ENCODE measurements around the gene TSHR. TPM values are rescaled to one million over a fixed set of nuclear protein-coding genes. Genes with fewer than 3 reads are reported as not detected.
A peak's percentile ranks its signal among the peaks of the same experiment; 100 is the strongest.

TSHR gene
- total RNA-seq, 6 donors from 2014 or later: 1.4 TPM; not detected in 5

DNA sequence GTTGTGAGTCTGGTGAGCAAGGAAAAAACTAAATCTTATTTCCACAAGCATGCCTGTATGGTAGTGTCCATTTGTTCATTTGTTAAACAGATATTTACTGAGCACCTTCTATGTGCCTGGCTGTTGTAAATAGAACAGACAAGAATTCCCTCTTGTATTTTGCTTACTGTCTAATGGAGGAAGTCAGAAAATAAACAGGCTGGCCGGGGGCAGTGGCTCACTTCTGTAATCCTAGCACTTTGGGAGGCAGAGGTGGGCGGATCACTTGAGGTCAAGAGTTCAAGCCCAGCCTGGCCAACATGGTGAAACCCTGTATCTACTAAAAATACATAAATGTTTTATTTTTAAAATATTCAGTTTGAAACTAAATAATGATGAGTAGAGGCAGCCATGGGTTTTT lies 186.0 kb downstream of the TSHR start:
- ATAC-seq (ENCODE audit: low FRiP score in 2 of 2) (no peak), DNase-seq (no peak)
- no peak for TF ChIP-seq EP300 (IDR thresholded peaks at IDR 0.05)
- TF ChIP-seq POLR2AphosphoS5 (IDR thresholded peaks at IDR 0.05): no peak
- no peak for TF ChIP-seq POLR2A (IDR thresholded peaks at IDR 0.05)
- TF ChIP-seq, protein P1, sequence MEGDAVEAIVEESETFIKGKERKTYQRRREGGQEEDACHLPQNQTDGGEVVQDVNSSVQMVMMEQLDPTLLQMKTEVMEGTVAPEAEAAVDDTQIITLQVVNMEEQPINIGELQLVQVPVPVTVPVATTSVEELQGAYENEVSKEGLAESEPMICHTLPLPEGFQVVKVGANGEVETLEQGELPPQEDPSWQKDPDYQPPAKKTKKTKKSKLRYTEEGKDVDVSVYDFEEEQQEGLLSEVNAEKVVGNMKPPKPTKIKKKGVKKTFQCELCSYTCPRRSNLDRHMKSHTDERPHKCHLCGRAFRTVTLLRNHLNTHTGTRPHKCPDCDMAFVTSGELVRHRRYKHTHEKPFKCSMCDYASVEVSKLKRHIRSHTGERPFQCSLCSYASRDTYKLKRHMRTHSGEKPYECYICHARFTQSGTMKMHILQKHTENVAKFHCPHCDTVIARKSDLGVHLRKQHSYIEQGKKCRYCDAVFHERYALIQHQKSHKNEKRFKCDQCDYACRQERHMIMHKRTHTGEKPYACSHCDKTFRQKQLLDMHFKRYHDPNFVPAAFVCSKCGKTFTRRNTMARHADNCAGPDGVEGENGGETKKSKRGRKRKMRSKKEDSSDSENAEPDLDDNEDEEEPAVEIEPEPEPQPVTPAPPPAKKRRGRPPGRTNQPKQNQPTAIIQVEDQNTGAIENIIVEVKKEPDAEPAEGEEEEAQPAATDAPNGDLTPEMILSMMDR (IDR thresholded peaks at IDR 0.05): no peak
- 41 to 64% methylated on average over 2 of the region's 2 CpGs for WGBS, 2 donors
- H3K27ac ChIP-seq: no peak overlapping the region
- H3K9me3 ChIP-seq: no peaks in the 10 kb centered on the region
- no peak overlapping the region for H3K4me3 ChIP-seq
- peaks cover 3 to 6% (median 5%) of the 10 kb centered on the region in 4 donors for H3K4me1 ChIP-seq
- no peaks in the 10 kb centered on the region for H3K27me3 ChIP-seq
- no peaks in the 10 kb centered on the region for H3K36me3 ChIP-seq

DNA sequence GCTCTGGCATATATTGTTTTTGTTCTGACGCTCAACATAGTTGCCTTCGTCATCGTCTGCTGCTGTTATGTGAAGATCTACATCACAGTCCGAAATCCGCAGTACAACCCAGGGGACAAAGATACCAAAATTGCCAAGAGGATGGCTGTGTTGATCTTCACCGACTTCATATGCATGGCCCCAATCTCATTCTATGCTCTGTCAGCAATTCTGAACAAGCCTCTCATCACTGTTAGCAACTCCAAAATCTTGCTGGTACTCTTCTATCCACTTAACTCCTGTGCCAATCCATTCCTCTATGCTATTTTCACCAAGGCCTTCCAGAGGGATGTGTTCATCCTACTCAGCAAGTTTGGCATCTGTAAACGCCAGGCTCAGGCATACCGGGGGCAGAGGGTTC lies 188.4 kb downstream of the TSHR start:
- ATAC-seq (ENCODE audit: low FRiP score in 2 of 2) (no peak), DNase-seq (no peak)
- no peak for TF ChIP-seq EP300 (IDR thresholded peaks at IDR 0.05)
- TF ChIP-seq, protein P1 (IDR thresholded peaks at IDR 0.05): no peak
- no peak for TF ChIP-seq POLR2A (IDR thresholded peaks at IDR 0.05)
- TF ChIP-seq POLR2AphosphoS5 (IDR thresholded peaks at IDR 0.05): no peak
- no peak overlapping the region for H3K27ac ChIP-seq
- H3K27me3 ChIP-seq: no peaks in the 10 kb centered on the region
- 94% methylated on average over 8 of the region's 8 CpGs for WGBS, 2 donors
- peaks cover 3 to 6% (median 5%) of the 10 kb centered on the region in 4 donors for H3K4me1 ChIP-seq
- no peaks in the 10 kb centered on the region for H3K36me3 ChIP-seq
- H3K9me3 ChIP-seq: no peaks in the 10 kb centered on the region
- H3K4me3 ChIP-seq: no peak overlapping the region

DNA sequence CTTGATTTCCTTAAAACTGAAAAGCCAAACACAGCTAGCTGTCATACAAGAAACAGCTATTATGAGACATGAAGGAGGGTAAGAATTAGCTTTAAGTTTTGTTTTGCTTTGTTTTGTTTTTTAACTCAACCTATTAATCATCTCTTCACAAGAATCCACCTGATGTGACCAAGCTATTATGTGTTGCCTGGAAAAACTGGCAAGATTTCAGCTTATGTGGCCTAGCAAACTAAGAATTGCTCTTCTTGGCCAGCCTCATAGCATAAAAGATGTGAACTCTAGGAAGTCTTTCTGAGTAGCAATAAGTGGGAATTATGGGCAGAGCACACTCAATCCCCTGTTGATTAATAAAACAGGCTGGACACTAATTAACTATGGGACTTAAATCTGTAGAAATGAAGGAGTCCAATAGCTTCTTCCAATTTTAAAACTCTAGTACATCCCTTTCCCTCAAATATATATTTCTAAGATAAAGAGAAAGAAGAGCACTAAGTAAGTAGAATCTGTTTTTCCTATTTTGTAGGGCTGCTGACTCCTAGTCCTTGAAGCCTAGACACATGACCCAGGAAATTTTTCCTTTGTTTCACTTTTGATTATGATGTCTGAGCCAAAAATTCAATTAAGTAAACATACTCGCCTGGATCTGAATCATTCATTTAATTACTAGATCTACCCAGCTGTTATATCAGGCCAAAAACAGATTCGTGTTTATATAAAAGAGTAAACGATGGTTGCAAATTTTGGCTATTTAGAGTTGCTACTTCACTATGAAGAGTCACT lies 189.6 kb downstream of the TSHR start:
- ATAC-seq (ENCODE audit: low FRiP score in 2 of 2) (no peak), DNase-seq (no peak)
- no peaks in the 10 kb centered on the region for H3K27me3 ChIP-seq
- H3K4me1 ChIP-seq: peaks cover 3 to 6% (median 5%) of the 10 kb centered on the region in 4 donors
- TF ChIP-seq POLR2AphosphoS5 (IDR thresholded peaks at IDR 0.05) (no peak), EP300 (IDR thresholded peaks at IDR 0.05) (no peak), POLR2A (IDR thresholded peaks at IDR 0.05) (no peak)
- TF ChIP-seq, protein P1 (IDR thresholded peaks at IDR 0.05): no peak
- no peak overlapping the region for H3K4me3 ChIP-seq
- H3K27ac ChIP-seq: peak overlapping the region in 1 of 4 donors; percentile 17
- H3K36me3 ChIP-seq: no peaks in the 10 kb centered on the region
- 32 to 39% methylated on average over 3 of the region's 3 CpGs for WGBS, 2 donors
- no peaks in the 10 kb centered on the region for H3K9me3 ChIP-seq

DNA sequence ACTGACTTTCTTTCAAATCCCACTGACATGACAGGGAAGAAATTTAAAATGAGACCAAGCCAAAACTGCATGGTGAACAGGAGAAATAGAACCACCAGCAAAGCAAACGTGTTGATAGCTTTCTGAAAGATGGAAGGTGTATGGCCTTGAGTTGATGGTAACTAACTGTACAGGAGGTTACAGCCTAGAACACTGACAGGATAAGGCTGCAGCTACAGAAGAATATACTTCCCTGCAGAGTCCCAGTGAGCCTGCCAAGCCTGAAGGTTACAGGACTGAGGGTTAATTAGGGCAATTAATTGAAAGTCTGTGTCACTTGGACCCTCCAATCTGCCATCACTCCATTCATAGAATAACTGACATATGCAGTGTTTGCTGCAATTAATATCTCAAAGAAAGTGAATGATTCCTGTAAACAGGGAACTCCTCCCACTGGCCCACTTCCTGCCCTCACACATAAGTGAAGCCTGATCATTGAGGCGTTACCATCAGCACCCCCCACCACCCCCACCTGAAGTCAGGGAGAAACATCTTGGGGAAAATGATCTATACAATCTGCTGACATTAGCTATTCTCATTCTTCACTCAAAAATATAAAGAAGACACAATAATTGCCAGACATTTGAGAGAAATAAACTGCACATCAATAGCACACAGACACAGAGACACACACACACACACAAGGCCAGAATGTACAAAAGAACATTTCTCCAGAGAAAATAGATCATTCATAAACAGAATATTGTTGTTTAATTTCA lies 191.9 kb downstream of the TSHR start:
- TF ChIP-seq POLR2A (IDR thresholded peaks at IDR 0.05): no peak
- TF ChIP-seq, protein P1 (IDR thresholded peaks at IDR 0.05): no peak
- no peak for TF ChIP-seq EP300 (IDR thresholded peaks at IDR 0.05)
- TF ChIP-seq POLR2AphosphoS5 (IDR thresholded peaks at IDR 0.05): no peak
- Histone ChIP-seq H3K9me3 (no peaks in the 10 kb centered on the region), H3K36me3 (no peaks in the 10 kb centered on the region), H3K27me3 (no peaks in the 10 kb centered on the region), H3K4me1 (peaks cover 3 to 6% (median 5%) of the 10 kb centered on the region in 4 donors), H3K4me3 (no peak overlapping the region), H3K27ac (no peak overlapping the region)
- 44 to 54% methylated on average over 2 of the region's 2 CpGs for WGBS, 2 donors
- DNase-seq (no peak), ATAC-seq (ENCODE audit: low FRiP score in 2 of 2) (no peak)
